Fibroblast of skin of right quadriceps (primary cell): ENCODE results near the gene LAMC1.
"Not testable (repeated sequence)": the region's sequence is repeated elsewhere in the genome, so short reads cannot be mapped to it uniquely, and the experiment has no call there.

Experiments used
- DNase-seq: peaks from one replicate; pipeline ENCODE4 v3.0.0-alpha.2; 2013

LAMC1 gene

DNA sequence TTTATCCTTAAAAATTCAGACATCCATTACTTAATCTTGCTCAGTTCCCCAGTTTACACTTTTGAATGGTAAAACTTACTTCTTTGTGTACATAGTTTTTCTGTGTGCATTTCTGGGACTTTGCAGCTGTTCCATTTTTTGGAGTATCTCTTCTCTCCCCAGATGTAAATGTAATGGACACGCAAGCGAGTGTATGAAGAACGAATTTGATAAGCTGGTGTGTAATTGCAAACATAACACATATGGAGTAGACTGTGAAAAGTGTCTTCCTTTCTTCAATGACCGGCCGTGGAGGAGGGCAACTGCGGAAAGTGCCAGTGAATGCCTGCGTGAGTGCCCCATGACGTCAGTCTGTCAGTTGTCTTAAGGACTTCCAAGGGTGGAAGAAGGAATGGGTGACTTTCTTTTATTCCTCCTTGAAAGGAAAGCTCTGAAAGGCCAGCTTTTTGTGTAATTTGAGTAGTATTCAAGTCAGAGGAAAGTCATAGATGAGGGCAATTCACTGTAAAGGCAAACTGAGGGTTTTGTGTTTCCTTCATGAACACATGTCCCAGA lies 87.2 kb downstream of the LAMC1 start:
- no peak for DNase-seq

DNA sequence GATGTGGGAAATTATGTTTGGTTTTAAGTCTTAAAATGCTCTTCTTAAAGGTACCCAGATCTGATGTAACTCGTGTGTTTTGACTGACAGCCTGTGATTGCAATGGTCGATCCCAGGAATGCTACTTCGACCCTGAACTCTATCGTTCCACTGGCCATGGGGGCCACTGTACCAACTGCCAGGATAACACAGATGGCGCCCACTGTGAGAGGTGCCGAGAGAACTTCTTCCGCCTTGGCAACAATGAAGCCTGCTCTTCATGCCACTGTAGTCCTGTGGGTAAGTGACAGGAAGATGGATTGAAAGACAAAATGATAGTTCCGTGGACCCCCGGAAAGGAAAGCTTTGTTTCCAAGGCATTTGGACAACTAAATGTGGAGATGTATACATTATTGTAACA lies 91.2 kb downstream of the LAMC1 start:
- no peak for DNase-seq

DNA sequence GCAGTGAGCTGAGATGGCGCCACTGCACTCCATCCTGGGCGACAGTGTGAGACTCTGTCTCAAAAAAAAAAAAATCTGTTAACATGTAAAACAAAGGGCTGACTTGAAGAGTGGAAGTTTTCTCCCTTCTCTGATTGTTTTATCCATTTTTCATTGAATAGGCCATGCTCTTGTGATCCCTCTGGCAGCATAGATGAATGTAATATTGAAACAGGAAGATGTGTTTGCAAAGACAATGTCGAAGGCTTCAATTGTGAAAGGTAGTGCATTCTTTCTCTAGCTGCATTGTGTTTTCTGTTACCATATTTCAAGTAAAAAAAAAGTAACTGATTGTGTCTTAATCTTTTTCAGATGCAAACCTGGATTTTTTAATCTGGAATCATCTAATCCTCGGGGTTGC lies 93.2 kb downstream of the LAMC1 start:
- DNase-seq, result no peak

DNA sequence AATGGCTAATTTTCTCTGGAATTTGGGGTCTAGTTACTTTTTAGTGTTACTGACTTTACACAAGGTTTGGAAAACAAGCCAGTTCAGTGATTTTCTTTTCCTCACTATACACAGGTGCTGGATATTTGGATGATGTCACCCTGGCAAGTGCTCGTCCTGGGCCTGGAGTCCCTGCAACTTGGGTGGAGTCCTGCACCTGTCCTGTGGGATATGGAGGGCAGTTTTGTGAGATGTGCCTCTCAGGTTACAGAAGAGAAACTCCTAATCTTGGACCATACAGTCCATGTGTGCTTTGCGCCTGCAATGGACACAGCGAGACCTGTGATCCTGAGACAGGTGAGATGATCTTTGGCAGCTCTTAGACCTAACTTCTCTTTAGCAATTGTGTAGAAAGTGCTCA lies 98.4 kb downstream of the LAMC1 start:
- no peak for DNase-seq

DNA sequence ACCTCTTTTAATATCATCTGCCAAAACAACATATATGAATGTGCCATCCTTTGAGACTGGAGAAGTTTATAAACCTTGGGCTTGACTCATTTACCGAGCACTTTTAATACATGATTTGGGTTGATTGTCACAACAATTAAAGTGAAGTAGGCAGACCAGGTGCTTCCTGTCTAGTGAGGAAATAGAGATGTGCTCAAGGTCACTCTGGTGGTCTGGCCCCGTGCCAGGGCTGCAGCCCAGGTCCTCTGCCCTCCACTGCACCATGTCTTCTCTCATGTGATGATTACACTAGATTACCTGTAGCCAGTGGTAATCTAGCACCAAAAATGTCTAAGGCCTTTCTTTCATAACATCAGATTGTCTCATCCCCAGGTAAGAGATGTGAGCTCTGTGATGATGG lies 101.0 kb downstream of the LAMC1 start:
- DNase-seq, result no peak

DNA sequence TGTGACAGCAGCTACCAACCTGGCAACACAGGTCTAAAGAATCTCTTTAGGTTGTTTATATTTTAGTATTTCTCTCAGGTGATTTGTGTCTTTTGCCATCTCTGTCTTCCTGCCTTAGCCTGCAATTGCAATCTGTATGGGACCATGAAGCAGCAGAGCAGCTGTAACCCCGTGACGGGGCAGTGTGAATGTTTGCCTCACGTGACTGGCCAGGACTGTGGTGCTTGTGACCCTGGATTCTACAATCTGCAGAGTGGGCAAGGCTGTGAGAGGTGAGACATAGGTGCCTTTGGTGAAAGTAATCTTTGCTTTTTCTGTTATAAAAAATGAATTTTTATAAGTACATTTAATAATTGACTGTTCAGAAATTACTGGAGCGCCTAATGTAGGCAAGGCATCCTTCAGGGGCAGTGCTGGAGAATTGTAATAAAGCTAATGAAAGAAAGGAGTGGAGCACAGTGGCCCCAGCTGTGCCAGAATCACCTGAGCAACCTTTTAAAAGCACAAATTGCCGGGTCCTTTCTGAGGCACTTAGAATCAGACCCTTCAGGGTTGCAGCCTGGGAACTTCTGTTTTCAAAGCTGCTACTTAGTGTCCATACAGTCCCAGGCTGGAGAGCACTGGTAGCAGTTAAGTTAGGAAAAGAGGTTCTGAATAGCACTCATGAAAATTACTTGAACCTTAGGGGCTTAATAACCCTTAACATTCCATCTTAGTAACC lies 102.2 kb downstream of the LAMC1 start:
- no peak for DNase-seq

DNA sequence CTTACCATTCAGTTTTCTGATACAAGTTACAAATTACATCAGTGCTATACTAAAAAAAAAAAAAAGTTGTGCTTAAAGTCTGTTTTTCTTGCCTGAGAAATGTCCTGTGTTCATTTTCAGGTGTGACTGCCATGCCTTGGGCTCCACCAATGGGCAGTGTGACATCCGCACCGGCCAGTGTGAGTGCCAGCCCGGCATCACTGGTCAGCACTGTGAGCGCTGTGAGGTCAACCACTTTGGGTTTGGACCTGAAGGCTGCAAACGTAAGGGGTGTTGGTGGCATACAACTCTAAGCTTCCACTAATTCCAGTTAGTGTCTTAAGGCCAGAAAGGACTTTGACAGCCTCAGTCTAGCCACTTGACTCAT lies 102.8 kb downstream of the LAMC1 start:
- no peak for DNase-seq

DNA sequence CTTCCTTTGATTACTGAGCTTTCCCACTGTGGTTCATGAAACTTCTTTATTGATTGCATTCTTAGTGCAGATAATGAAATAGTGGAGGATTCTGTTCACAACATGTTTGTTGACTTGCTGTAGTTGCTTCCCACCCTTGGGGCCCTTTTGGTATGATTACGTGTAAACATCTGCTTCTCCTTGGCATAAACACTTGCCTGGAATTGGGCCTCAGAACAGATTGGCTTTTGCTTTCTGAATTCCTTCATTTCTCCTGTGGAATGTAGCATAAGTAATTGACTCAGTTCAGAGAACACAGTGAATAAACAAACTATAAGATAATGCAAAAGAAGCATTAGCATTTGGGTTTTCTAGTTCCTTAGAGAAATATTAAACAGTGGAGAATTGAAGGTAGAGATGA lies 103.3 kb downstream of the LAMC1 start:
- peak; percentile 8 for DNase-seq

DNA sequence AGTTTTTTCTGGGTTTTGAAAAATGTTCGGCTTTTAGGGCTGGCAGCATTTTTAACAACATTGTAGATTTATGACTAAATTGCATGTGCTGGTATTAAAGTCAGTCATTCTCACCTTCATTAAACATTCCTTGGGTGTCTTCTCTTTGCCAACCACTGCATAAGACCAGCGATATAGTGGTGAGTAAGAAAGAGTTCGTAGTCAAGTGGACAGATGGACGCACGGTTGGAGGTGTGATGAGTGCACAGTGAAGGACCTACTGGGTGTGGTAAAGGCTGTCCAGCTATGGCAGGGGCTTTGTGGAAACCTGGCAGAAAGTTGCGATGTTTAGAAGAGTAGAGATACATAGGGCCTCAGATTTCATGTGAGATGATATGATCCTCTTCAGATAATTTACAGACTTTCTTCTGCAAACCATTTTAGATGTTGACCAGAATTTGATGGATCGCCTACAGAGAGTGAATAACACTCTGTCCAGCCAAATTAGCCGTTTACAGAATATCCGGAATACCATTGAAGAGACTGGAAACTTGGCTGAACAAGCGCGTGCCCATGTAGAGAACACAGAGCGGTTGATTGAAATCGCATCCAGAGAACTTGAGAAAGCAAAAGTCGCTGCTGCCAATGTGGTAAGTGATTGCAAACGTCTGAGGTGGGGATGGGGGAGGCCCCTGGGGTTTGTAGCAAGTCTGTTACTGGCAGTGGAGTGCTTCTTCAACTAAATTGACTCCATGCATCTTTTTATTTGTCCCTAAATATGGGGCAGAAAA lies 106.9 kb downstream of the LAMC1 start:
- no peak for DNase-seq

DNA sequence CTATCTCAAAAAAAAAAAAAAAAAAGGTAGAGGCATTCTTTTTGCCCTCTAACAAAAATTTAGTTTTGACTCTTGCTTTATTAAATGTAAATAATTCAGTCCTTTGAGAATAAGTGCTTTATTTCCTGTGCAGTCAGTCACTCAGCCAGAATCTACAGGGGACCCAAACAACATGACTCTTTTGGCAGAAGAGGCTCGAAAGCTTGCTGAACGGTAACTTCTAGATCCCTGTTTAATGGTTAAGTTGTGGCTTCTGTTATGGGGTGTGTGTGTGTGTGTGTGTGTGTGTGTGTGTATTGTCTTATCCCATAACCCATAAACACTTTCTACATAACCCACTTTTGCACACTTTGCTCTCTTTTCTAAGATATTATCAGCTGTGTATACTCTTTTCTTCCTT lies 107.9 kb downstream of the LAMC1 start:
- no peak for DNase-seq

DNA sequence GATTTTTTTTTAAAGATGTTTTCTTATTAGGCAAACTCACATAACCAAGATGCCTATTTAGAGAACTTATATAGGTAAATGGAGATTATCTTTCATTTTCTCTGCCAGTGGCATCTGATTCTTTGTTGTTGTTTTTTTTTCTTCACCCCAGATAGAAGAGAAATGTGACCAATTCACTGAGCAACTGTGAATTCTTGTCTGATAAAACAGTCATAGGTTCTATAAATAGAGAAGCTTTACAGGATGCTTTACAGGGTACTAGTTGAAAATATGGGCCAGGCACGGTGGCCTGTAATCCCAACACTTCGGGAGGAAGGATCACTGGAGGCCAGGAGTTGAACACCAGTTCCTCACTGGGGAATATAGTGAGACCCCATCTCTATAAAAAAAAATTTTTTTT lies 112.1 kb downstream of the LAMC1 start:
- no peak for DNase-seq

DNA sequence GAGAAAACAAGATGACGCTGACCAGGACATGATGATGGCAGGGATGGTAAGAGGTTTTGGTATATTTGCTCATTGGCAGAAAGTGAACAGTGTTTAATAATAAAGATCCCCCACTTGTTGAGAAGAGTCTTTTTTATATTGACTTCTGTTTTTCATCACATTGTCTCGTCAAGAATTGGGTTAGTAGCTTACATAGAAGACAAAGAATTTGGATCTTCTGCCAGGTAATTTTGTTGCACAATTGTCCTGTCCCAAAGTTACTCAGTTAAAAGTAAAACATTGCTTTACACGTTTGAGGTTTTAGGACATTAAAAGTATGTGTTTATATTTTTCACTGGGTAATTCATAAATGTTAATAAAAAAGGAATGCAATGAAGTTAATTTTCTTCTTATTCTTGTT lies 114.6 kb downstream of the LAMC1 start:
- DNase-seq, result peak; percentile 42

DNA sequence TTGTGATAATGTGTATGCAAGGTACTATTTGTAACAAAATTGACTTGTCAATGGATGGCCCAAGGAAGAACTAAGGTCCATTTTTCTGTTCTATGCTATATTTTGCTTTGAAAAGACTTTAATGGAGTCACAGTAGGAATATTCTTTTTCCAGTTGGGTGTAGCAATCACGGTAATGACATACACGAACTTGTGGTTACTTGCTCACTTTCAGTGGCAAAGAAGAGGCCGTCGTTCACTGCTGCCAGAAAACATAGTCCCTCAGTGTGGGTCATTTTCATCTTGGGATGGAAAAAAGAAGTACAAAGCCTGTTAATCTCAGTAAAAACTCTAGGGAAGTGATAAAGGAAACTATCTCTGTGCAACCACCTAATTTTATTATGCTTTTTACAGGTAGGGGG lies 115.1 kb downstream of the LAMC1 start:
- DNase-seq, result no peak

DNA sequence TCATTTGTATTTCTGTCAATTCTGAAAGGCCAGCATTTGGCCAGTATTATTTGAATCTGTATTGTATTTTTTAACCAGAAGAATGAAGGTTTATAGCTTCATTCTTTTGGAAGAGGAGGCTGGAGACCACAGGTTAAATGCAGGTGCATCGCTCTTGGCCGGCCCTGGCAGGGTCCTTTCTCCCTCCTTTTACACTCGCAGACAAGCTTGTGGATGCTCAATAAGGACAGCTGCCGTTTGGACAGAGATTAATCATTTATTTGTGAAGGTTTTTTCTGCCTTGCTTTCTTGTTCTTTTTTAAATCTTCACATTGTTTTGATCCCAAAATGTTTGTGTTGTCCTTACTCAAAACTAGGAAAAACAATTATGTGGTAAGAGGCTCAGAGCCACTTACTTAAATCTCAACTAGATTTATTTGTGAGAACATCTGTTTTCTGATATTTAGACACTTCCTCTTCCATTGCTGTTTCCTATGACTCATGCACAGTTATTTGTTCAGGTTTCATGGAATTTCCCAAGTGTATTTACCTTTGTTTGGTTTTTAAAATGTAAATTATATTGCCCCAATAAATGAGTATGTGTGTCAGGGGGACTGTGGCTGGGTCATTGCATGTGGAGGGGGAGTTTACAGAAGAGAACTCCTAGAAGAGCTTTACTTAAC lies 116.2 kb downstream of the LAMC1 start:
- peak; percentile 27 for DNase-seq

DNA sequence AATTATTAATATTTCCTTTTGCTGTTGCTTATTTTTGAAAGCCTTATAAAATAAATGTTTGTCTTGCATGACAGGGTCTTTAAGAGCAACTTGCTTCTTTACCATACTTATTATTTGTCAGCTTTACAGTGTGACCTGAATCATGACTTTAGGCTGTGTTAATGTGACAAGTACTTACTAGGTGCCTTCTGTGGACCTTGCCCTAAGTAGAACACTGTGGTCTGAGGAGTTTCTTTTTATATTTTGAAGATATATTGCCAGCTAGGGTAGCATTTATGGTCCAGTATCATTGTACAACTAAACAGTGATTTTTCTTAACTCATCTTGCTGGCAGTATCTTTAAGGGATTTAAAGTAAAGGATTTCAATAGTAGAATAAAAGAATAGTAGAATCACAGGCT lies 117.4 kb downstream of the LAMC1 start:
- DNase-seq, result no peak

DNA sequence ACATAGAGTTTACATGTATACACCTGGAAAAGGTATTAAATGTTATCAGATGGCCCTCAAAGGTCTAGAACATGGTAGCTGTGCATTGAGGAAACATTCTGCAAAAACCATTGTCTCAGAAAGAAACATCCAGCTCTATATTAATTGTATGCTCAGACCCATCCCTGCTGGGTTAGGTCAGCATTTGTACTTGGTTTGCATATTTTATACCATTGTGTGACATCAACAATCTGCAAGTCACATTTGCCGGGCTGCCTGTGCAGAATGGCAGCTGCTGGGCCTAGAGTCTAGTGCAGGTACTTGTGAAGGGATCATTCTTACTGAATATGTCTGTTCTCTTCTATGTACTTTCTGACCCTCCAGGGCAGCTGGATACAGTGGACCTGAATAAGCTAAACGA lies 119.0 kb downstream of the LAMC1 start:
- DNase-seq, result no peak

DNA sequence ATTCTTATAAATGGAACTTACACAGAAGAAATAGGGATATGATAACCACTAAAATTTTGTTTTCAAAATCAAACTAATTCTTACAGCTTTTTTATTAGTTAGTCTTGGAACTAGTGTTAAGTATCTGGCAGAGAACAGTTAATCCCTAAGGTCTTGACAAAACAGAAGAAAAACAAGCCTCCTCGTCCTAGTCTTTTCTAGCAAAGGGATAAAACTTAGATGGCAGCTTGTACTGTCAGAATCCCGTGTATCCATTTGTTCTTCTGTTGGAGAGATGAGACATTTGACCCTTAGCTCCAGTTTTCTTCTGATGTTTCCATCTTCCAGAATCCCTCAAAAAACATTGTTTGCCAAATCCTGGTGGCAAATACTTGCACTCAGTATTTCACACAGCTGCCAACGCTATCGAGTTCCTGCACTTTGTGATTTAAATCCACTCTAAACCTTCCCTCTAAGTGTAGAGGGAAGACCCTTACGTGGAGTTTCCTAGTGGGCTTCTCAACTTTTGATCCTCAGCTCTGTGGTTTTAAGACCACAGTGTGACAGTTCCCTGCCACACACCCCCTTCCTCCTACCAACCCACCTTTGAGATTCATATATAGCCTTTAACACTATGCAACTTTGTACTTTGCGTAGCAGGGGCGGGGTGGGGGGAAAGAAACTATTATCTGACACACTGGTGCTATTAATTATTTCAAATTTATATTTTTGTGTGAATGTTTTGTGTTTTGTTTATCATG lies 120.5 kb downstream of the LAMC1 start:
- DNase-seq, result no peak

DNA sequence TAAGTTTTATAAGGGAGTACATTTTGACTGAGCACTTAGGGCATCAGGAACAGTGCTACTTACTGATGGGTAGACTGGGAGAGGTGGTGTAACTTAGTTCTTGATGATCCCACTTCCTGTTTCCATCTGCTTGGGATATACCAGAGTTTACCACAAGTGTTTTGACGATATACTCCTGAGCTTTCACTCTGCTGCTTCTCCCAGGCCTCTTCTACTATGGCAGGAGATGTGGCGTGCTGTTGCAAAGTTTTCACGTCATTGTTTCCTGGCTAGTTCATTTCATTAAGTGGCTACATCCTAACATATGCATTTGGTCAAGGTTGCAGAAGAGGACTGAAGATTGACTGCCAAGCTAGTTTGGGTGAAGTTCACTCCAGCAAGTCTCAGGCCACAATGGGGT lies 121.5 kb downstream of the LAMC1 start:
- DNase-seq, result no peak

DNA sequence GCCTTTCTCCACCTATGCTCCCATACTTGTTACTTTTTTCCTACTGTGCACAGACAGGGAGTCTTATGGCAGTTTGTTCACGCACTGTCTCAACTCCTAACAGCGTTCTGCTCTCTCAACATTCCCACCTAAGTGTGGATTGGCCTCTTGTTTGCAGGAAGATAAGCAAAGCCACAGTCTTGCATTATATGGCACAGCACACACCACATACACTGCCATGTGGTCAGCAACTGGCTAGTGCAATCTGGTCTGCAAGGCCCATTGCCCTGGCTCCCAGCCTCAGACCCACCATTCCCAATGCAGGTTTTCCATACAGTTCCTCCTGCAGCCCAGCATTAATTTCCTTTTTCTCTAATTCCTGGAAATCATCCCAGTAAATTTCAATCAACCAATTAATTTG lies 124.5 kb downstream of the LAMC1 start:
- no peak for DNase-seq

DNA sequence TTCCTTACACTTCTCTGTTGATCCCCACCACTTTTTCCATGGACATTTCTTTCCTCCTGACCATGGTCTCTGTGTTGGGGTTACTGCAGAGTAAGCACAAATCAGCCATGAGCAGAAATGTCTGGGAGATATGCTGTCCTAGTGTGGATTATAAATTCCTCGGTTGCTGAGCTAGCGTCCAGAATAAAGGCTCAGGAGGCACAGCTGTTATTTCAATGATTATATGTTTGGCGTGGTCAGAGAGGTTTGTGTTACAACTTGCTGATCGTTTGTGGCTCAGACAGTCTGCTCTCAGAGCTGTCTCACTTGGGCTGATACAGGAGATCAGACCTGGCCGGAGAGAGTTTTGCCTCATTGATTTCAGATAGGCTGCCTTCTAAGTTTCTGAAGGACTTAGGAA lies 125.4 kb downstream of the LAMC1 start:
- DNase-seq, result no peak

DNA sequence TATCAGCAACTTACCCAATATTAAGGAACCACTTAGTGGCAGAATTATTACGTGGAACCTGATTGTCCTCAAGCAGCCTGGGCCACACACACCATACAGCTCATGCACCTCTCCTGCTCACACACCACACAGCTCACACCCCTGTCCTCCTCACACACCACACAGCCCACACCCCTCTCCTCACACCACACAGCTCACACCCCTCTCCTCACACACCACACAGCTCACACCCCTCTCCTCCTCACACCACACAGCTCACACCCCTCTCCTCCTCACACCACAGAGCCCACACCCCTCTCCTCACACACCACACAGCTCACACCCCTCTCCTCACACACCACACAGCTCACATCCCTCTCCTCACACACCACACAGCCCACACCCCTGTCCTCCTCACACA lies 126.1 kb downstream of the LAMC1 start:
- no peak for DNase-seq

DNA sequence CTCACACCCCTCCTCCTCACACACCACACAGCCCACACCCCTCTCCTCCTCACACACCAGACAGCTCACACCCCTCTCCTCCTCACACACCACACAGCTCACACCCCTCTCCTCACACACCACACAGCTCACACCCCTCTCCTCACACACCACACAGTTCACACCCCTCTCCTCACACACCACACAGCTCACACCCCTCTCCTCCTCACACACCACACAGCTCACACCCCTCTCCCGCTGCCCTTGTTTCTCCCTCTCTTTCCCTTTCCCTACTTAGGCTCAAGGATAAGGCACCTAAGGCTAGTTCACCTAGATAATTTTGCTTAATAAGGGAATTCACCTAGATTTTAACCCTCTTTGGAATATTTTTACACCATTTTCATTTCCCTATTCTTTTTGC lies 126.8 kb downstream of the LAMC1 start:
- not testable (repeated sequence) for DNase-seq

DNA sequence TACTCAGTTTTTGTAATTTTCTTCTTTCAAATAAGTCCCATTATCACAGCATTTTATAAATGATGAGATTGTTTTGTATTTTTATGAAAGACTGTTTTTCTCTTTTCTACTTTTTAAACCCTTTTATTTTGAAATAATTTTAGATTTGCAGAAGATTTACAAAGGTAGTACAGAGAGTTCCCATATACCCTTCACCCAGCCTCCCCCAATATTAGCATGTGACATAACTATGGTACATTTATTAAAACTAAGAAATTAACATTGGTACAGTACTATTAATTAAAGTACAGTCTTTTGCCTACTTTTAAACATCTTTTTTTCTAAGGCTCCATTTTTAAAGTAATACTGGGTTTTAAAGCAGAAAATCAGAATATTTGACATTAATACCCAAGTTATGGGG lies 127.2 kb downstream of the LAMC1 start:
- DNase-seq, result no peak
